Measurements from ENCODE around the gene COLGALT1. TPM values are rescaled to one million over a fixed set of nuclear protein-coding genes. Genes with fewer than 3 reads are reported as not detected.

The COLGALT1 gene
- total RNA-seq, 1 experiment from 2014 or later = 86.0 TPM

DNA sequence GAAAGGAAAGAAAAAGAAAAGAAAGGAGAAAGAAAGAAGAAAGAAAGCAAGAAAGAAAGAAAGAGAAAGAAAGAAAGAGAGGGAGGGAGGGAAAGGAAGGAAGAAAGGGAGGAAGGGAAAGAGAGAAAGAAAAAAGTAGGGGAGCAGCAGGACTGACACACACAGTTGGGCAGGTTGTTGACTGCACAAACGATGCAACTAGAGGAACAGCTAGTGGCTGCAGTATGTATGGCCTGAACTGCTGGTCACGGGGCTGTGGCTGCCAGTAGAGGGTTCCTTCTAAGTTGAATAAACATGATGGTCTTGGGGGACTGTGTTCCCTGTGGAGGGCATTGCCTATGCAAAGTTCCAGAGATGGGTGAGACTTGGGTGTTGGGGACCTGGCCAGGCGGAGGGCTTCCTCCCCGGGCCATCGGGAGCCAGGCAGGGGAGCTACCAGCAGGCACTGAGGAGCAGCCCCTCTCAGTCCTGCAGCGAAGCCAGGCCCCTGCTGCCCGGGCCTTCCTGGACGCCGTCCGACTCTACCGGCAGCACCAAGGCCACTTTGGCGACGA lies 16.7 kb upstream of the COLGALT1 start:
- H3K4me3 ChIP-seq (replicated peaks in 1 of 2; ENCODE audit: low read depth in 1 of 2, low read length in 2 of 2) = peak overlapping the region; percentile 48 to 65
- ATAC-seq (0 out of 2 replicates have a peak, but pooled peaks have one; percentile 0), DNase-seq (ENCODE audit: low read depth, low spot score) (no peak)
- H3K9me3 ChIP-seq (ENCODE audit: control insufficient read depth in 1 of 2, insufficient read depth in 1 of 2, low read depth in 1 of 2, low read length in 2 of 2) = no peaks in the 10 kb centered on the region
- intact Hi-C loops (cut with micrococcal nuclease) = no loop called here
- no peaks in the 10 kb centered on the region for H3K36me3 ChIP-seq (ENCODE audit: control insufficient read depth in 1 of 2, insufficient read depth in 2 of 2, low read length in 2 of 2)
- H3K27me3 ChIP-seq (ENCODE audit: insufficient read depth, low read length) = no peaks in the 10 kb centered on the region
- H3K27ac ChIP-seq (ENCODE audit: low read depth, low read length) = no peak overlapping the region; the same call in 1 of the 2 replicates
- no peak overlapping the region for H2AFZ ChIP-seq (ENCODE audit: low read depth, low read length, poor library complexity, severe bottlenecking)
- no TSS peak for BruUV-seq (replicated peaks)
- H3K9ac ChIP-seq (ENCODE audit: low read length) = peak overlapping the region; percentile 64
- H3K9me2 ChIP-seq (ENCODE audit: insufficient read depth) = no peaks in the 10 kb centered on the region
- TF ChIP-seq SP1 (IDR thresholded peaks at IDR 0.05; ENCODE audit: low read depth) = no peak
- TF ChIP-seq EZH2phosphoT487 (IDR thresholded peaks at IDR 0.05; ENCODE audit: borderline replicate concordance) = no peak
- TF ChIP-seq, protein P1, sequence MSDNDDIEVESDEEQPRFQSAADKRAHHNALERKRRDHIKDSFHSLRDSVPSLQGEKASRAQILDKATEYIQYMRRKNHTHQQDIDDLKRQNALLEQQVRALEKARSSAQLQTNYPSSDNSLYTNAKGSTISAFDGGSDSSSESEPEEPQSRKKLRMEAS (IDR thresholded peaks at IDR 0.05) = 0 out of 2 replicates have a peak, but pooled peaks have one; percentile 2
- no peaks in the 10 kb centered on the region for H4K20me1 ChIP-seq (ENCODE audit: insufficient read depth)
- ChIA-PET RAD21 (ENCODE audit: low non-redundant PET in 1 of 2, low total read pairs in 2 of 2, uncharacterized antibody in 2 of 2, unreplicated experiment in 2 of 2) (no interaction called here), CTCF (no interaction called here), POLR2A (interaction anchor here (0.6 to 1.0 kb wide), 2 partner anchors 27 to 29 kb away, joined by 3 read pairs; partner anchors contain the start of gene PGLS)
- H3K79me2 ChIP-seq (ENCODE audit: insufficient read depth, low read length) = no peaks in the 10 kb centered on the region
- peak overlapping the region; percentile 98 for H3K4me2 ChIP-seq (ENCODE audit: low read length)
- peaks cover 8 to 25% of the 10 kb centered on the region in 2 experiments for H3K4me1 ChIP-seq (ENCODE audit: control insufficient read depth in 1 of 2, insufficient read depth in 2 of 2, low read length in 2 of 2)

DNA sequence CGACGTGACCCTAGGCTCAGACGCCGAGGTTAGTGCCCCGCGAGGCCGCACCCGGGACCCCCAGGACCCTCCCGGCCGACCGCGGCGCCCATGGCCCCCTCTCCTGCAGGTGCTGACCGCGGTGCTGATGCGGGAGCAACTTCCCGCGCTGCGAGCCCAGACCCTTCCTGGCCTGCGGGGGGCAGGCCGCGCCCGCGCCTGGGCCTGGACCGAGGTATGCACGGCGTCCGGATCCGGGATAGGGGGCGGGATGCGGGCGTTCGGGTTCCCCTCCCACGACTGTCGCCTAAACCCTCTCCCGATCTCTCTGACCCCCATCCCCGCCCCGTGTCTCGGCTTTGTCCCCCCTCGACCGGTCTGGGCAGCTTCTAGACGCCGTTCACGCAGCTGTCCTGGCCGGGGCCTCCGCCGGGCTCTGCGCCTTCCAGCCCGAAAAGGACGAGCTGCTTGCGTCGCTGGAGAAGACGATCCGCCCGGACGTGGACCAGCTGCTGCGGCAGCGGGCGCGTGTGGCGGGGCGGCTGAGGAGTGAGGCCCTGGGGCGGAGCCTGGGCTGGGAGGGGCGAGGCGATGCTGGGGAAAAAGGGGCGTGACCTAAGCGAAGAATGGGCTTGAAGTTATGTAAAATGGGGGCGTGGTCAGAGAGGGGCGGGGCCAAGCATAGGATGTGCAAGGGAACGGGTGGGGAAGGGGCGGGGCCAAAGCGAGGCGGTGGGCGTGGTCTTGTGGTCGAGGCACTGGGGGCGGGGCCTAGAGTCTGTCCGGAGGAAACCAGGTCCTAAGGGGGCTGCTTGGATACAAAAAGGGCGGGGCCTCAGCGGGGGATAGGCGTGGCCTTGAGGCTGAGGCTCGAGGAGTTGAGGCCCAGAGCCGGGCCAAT lies 16.0 kb upstream of the COLGALT1 start:
- Histone ChIP-seq H3K36me3 (ENCODE audit: control insufficient read depth in 1 of 2, insufficient read depth in 2 of 2, low read length in 2 of 2) (no peaks in the 10 kb centered on the region), H3K9ac (ENCODE audit: low read length) (peak overlapping the region; percentile 64), H2AFZ (ENCODE audit: low read depth, low read length, poor library complexity, severe bottlenecking) (no peak overlapping the region), H3K27ac (ENCODE audit: low read depth, low read length) (no peak overlapping the region; the same call in 1 of the 2 replicates), H3K79me2 (ENCODE audit: insufficient read depth, low read length) (no peaks in the 10 kb centered on the region), H3K9me2 (ENCODE audit: insufficient read depth) (no peaks in the 10 kb centered on the region), H3K4me3 (replicated peaks in 1 of 2; ENCODE audit: low read depth in 1 of 2, low read length in 2 of 2) (peak overlapping the region; percentile 48 to 65), H3K4me2 (ENCODE audit: low read length) (peak overlapping the region; percentile 98), H3K4me1 (ENCODE audit: control insufficient read depth in 1 of 2, insufficient read depth in 2 of 2, low read length in 2 of 2) (peaks cover 8 to 25% of the 10 kb centered on the region in 2 experiments), H4K20me1 (ENCODE audit: insufficient read depth) (no peaks in the 10 kb centered on the region), H3K9me3 (ENCODE audit: control insufficient read depth in 1 of 2, insufficient read depth in 1 of 2, low read depth in 1 of 2, low read length in 2 of 2) (no peaks in the 10 kb centered on the region), H3K27me3 (ENCODE audit: insufficient read depth, low read length) (no peaks in the 10 kb centered on the region)
- TF ChIP-seq REST (IDR thresholded peaks at IDR 0.05; ENCODE audit: low read depth) (peak; percentile 70), ELF1 (IDR thresholded peaks at IDR 0.05; ENCODE audit: borderline replicate concordance, low read depth) (no peak), POLR2AphosphoS5 (IDR thresholded peaks at IDR 0.05; ENCODE audit: low read depth, low read length) (peak; percentile 70)
- TF ChIP-seq, protein P1 (IDR thresholded peaks at IDR 0.05) = 0 out of 2 replicates have a peak, but pooled peaks have one; percentile 33
- TF ChIP-seq, protein P2, sequence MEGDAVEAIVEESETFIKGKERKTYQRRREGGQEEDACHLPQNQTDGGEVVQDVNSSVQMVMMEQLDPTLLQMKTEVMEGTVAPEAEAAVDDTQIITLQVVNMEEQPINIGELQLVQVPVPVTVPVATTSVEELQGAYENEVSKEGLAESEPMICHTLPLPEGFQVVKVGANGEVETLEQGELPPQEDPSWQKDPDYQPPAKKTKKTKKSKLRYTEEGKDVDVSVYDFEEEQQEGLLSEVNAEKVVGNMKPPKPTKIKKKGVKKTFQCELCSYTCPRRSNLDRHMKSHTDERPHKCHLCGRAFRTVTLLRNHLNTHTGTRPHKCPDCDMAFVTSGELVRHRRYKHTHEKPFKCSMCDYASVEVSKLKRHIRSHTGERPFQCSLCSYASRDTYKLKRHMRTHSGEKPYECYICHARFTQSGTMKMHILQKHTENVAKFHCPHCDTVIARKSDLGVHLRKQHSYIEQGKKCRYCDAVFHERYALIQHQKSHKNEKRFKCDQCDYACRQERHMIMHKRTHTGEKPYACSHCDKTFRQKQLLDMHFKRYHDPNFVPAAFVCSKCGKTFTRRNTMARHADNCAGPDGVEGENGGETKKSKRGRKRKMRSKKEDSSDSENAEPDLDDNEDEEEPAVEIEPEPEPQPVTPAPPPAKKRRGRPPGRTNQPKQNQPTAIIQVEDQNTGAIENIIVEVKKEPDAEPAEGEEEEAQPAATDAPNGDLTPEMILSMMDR (IDR thresholded peaks at IDR 0.05 in 2 of 3, conservative IDR thresholded peaks at IDR 0.05 in 1 of 3; ENCODE audit: borderline replicate concordance in 1 of 3, insufficient read depth in 1 of 3, low read depth in 2 of 3, low read length in 2 of 3) = 0 out of 6 replicates have a peak, but pooled peaks of 1 of the 3 experiments have one; percentile 11
- peak; percentile 96 for DNase-seq (ENCODE audit: low read depth, low spot score)
- CTCF ChIA-PET = no interaction called here
- BruUV-seq (replicated peaks) = no TSS peak
- intact Hi-C loops (cut with micrococcal nuclease) = no loop called here
- peak; percentile 91 for ATAC-seq
- RAD21 ChIA-PET (ENCODE audit: low non-redundant PET in 1 of 2, low total read pairs in 2 of 2, uncharacterized antibody in 2 of 2, unreplicated experiment in 2 of 2) = no interaction called here
- POLR2A ChIA-PET = interaction anchor here (1.0 kb wide), 1 partner anchor 28 kb away, joined by 3 read pairs; the partner anchor contains the start of gene PGLS

All from HCT116 (cell line).